WTC11 (cell line): ENCODE measurements around the gene SMOC1. TPM values are rescaled to one million over a fixed set of nuclear protein-coding genes. Genes with fewer than 3 reads are reported as not detected.

ENCODE experiments used
- ATAC-seq: fragments of 200-7000 bp; cut with Tn5 transposase; 2 replicates; pipeline ENCODE4 v1.10.0; 2021; ENCODE audit warnings: mild to moderate bottlenecking, moderate library complexity
- CTCF ChIA-PET: fragments of 300-600 bp; sonication (Branson Sonifier 250); formaldehyde crosslinking; loops from one replicate; lab custom pipeline; 2021; ENCODE audit warnings: antibody characterized with exemption; lab: Charles Lee
- POLR2A ChIA-PET: fragments of 350-600 bp; sonication (Branson Sonifier 250); formaldehyde crosslinking; loops from one replicate; lab custom pipeline; 2021; ENCODE audit warnings: antibody characterized with exemption; lab: Charles Lee
- DNase-seq: peaks from one replicate; pipeline ENCODE4 v3.0.0; 2021; ENCODE audit warnings: low spot score
- H3K27ac Mint-ChIP-seq: 2 replicates; pipeline ENCODE4 v1.8.0; 2021; ENCODE audit warnings: mixed read lengths
- H3K27me3 Mint-ChIP-seq: 2 replicates; pipeline ENCODE4 v1.8.0; 2021; ENCODE audit warnings: low read depth, mild to moderate bottlenecking, moderate library complexity, mixed read lengths
- H3K36me3 Mint-ChIP-seq: 2 replicates; pipeline ENCODE4 v1.8.0; 2021; ENCODE audit warnings: mixed read lengths
- H3K4me1 Mint-ChIP-seq: 2 replicates; pipeline ENCODE4 v1.8.0; 2022; ENCODE audit warnings: mixed read lengths
- H3K4me3 Mint-ChIP-seq: 2 replicates; pipeline ENCODE4 v1.8.0; 2021; ENCODE audit warnings: mild to moderate bottlenecking, moderate library complexity, mixed read lengths
- H3K9me3 Mint-ChIP-seq: 2 replicates; pipeline ENCODE4 v1.8.0; 2021; ENCODE audit warnings: mixed read lengths
- AFF4 ChIP-seq: sonication (generic); formaldehyde crosslinking; IDR thresholded peaks from 2 replicates; pipeline ENCODE4 v1.8.1; 2023; ENCODE audit warnings: mild to moderate bottlenecking, missing genetic modification reagents, borderline replicate concordance
- AR ChIP-seq: fragments of 250-450 bp; sonication (Bioruptor Pico); IDR thresholded peaks from 2 replicates; pipeline ENCODE4 v1.9.0; 2021; ENCODE audit warnings: mild to moderate bottlenecking
- ATF1 ChIP-seq: sonication (generic); formaldehyde crosslinking; IDR thresholded peaks from 2 replicates; pipeline ENCODE4 v1.8.1; 2023; ENCODE audit warnings: mild to moderate bottlenecking, moderate library complexity, missing genetic modification reagents
- ATF2 ChIP-seq: sonication (generic); formaldehyde crosslinking; IDR thresholded peaks from 2 replicates; pipeline ENCODE4 v1.8.1; 2022; ENCODE audit warnings: low read depth, missing genetic modification reagents, borderline replicate concordance
- CBFB ChIP-seq: sonication (generic); formaldehyde crosslinking; IDR thresholded peaks from 2 replicates; pipeline ENCODE4 v1.8.1; 2022; ENCODE audit warnings: mild to moderate bottlenecking, low read depth, missing genetic modification reagents
- CDX4 ChIP-seq: fragments of 250-450 bp; sonication (Bioruptor Pico); IDR thresholded peaks from 2 replicates; pipeline ENCODE4 v1.9.0; 2021; ENCODE audit warnings: moderate library complexity, mild to moderate bottlenecking, inconsistent platforms, borderline replicate concordance
- E2F4 ChIP-seq: sonication (generic); formaldehyde crosslinking; IDR thresholded peaks from 2 replicates; pipeline ENCODE4 v1.8.1; 2022; ENCODE audit warnings: low read depth, mild to moderate bottlenecking, moderate library complexity, missing genetic modification reagents, borderline replicate concordance
- JAZF1 ChIP-seq: fragments of 250-450 bp; sonication (Bioruptor Pico); IDR thresholded peaks from 2 replicates; pipeline ENCODE4 v1.9.0; 2021; ENCODE audit warnings: moderate library complexity, mild to moderate bottlenecking, inconsistent platforms
- JUN ChIP-seq: sonication (generic); formaldehyde crosslinking; IDR thresholded peaks from 2 replicates; pipeline ENCODE4 v1.8.0; 2023; ENCODE audit warnings: mild to moderate bottlenecking, missing genetic modification reagents
- KAT7 ChIP-seq: sonication (generic); formaldehyde crosslinking; IDR thresholded peaks from 2 replicates; pipeline ENCODE4 v1.8.1; 2023; ENCODE audit warnings: missing genetic modification reagents, mild to moderate bottlenecking, borderline replicate concordance
- MYBL2 ChIP-seq: sonication (generic); formaldehyde crosslinking; IDR thresholded peaks from 2 replicates; pipeline ENCODE4 v1.8.1; 2023; ENCODE audit warnings: mild to moderate bottlenecking, moderate library complexity, missing genetic modification reagents
- NR3C1 ChIP-seq: sonication (generic); formaldehyde crosslinking; conservative IDR thresholded peaks from 2 replicates; pipeline ENCODE4 v1.8.1; 2023; ENCODE audit warnings: low read depth, mild to moderate bottlenecking, missing genetic modification reagents
- OVOL2 ChIP-seq: fragments of 250-450 bp; sonication (Bioruptor Pico); IDR thresholded peaks from 2 replicates; pipeline ENCODE4 v1.9.0; 2021; ENCODE audit warnings: mild to moderate bottlenecking, borderline replicate concordance
- RORB ChIP-seq: fragments of 250-450 bp; sonication (Bioruptor Pico); IDR thresholded peaks from 2 replicates; pipeline ENCODE4 v1.9.0; 2021; ENCODE audit warnings: mild to moderate bottlenecking
- TCF7 ChIP-seq: sonication (generic); formaldehyde crosslinking; IDR thresholded peaks from 2 replicates; pipeline ENCODE4 v1.8.0; 2022; ENCODE audit warnings: mild to moderate bottlenecking, low read depth, missing genetic modification reagents, moderate library complexity
- TP53 ChIP-seq: sonication (generic); formaldehyde crosslinking; IDR thresholded peaks from 2 replicates; pipeline ENCODE4 v1.8.1; 2023; ENCODE audit warnings: mild to moderate bottlenecking, missing genetic modification reagents
- ZBTB21 ChIP-seq: sonication (generic); formaldehyde crosslinking; IDR thresholded peaks from 2 replicates; pipeline ENCODE4 v1.8.1; 2023; ENCODE audit warnings: mild to moderate bottlenecking, missing genetic modification reagents, borderline replicate concordance
- ZNF232 ChIP-seq: sonication (generic); formaldehyde crosslinking; IDR thresholded peaks from 2 replicates; pipeline ENCODE4 v1.8.0; 2022; ENCODE audit warnings: mild to moderate bottlenecking, missing genetic modification reagents
- ZNF416 ChIP-seq: fragments of 250-450 bp; sonication (Bioruptor Pico); IDR thresholded peaks from 2 replicates; pipeline ENCODE4 v1.9.0; 2021; ENCODE audit warnings: mild to moderate bottlenecking, inconsistent platforms
- ZNF512 ChIP-seq: sonication (generic); formaldehyde crosslinking; IDR thresholded peaks from 2 replicates; pipeline ENCODE4 v1.8.1; 2022; ENCODE audit warnings: missing genetic modification reagents, borderline replicate concordance
- total RNA-seq: library from RNA; stranded (reverse); gene quantifications from 3 replicates; pipeline ENCODE4 v1.2.3, GENCODE V29; 2021

The SMOC1 gene
- total RNA-seq, 1 experiment from 2014 or later: 1.1 TPM

GRCh38 chr14:69886453-69887242 lies 7.4 kb downstream of the SMOC1 start:
- Mint-ChIP-seq H3K36me3 (no peaks in the 10 kb centered on the region; the same call in 1 of the 2 replicates), H3K9me3 (peaks cover 10% of the 10 kb centered on the region), H3K4me3 (no peak overlapping the region), H3K4me1 (peaks cover 8% of the 10 kb centered on the region), H3K27me3 (peaks cover 7% of the 10 kb centered on the region), H3K27ac (no peak overlapping the region)
- ATAC-seq (no peak), DNase-seq (no peak)
- ChIA-PET CTCF (interaction anchor here (1.8 to 3.2 kb wide), 3 partner anchors 9 to 187 kb away, joined by 5 to 14 read pairs (median 9); no protein-coding TSS in a partner anchor), POLR2A (no interaction called here)
- TF ChIP-seq E2F4 (CRISPR knock-in tag): no peak
- no peak for TF ChIP-seq AR (CRISPR knock-in tag)
- no peak for TF ChIP-seq CDX4 (CRISPR knock-in tag)
- TF ChIP-seq RORB (CRISPR knock-in tag): no peak
- no peak for TF ChIP-seq KAT7
- no peak for TF ChIP-seq ZNF512 (CRISPR knock-in tag)
- no peak for TF ChIP-seq AFF4 (CRISPR knock-in tag)
- no peak for TF ChIP-seq ZBTB21 (CRISPR knock-in tag)
- TF ChIP-seq ZNF416 (CRISPR knock-in tag): no peak
- no peak for TF ChIP-seq CBFB (CRISPR knock-in tag)
- no peak for TF ChIP-seq ATF2 (CRISPR knock-in tag)
- no peak for TF ChIP-seq TCF7 (CRISPR knock-in tag)
- TF ChIP-seq OVOL2 (CRISPR knock-in tag): no peak
- no peak for TF ChIP-seq JUN
- no peak for TF ChIP-seq MYBL2 (CRISPR knock-in tag)
- TF ChIP-seq ATF1 (CRISPR knock-in tag): no peak
- no peak for TF ChIP-seq TP53 (CRISPR knock-in tag)
- no peak for TF ChIP-seq ZNF232 (CRISPR knock-in tag)
- TF ChIP-seq JAZF1 (CRISPR knock-in tag): no peak
- no peak for TF ChIP-seq NR3C1 (CRISPR knock-in tag)
